T-helper 2 cell treated with Interferon-gamma antibody and Interleukin-4, amounts not matched to agents 5 μg/mL and 100 μg/mL, for 36 hours (primary cell): ENCODE data around the gene ADARB2.
"Not testable (repeated sequence)": the region's sequence is repeated elsewhere in the genome, so short reads cannot be mapped to it uniquely, and the experiment has no call there.

Experiments
- DNase-seq: peaks from one replicate; pipeline ENCODE4 v3.0.0; 2021; ENCODE audit warnings: low spot score
- H3K27ac Mint-ChIP-seq: one replicate; pipeline ENCODE4 v1.8.0; 2021; ENCODE audit warnings: mild to moderate bottlenecking, mixed read lengths
- H3K27me3 Mint-ChIP-seq: one replicate; pipeline ENCODE4 v1.8.0; 2021; ENCODE audit warnings: low read depth, mixed read lengths
- H3K36me3 Mint-ChIP-seq: one replicate; pipeline ENCODE4 v1.8.0; 2021; ENCODE audit warnings: low read depth, mixed read lengths
- H3K4me1 Mint-ChIP-seq: one replicate; pipeline ENCODE4 v1.8.0; 2021; ENCODE audit warnings: low read depth, mixed read lengths
- H3K4me3 Mint-ChIP-seq: one replicate; pipeline ENCODE4 v1.8.0; 2022; ENCODE audit warnings: mild to moderate bottlenecking, moderate library complexity, mixed read lengths
- H3K9me3 Mint-ChIP-seq: one replicate; pipeline ENCODE4 v1.8.0; 2021; ENCODE audit warnings: mixed read lengths

ADARB2 gene

GRCh38 chr10:1737222-1738061 is at the start of gene ADARB2:
ADARB2 (minus strand) TSS chr10:1737525.
- no peaks in the 10 kb centered on the region for H3K36me3 Mint-ChIP-seq
- no peak within 1 kb of the TSS for H3K27ac Mint-ChIP-seq
- no peaks in the 10 kb centered on the region for H3K9me3 Mint-ChIP-seq
- no peak for DNase-seq
- H3K4me3 Mint-ChIP-seq, result no peak within 1 kb of the TSS
- H3K27me3 Mint-ChIP-seq, result peaks cover 63% of the 10 kb centered on the region
- H3K4me1 Mint-ChIP-seq, result no peaks in the 10 kb centered on the region

DNA sequence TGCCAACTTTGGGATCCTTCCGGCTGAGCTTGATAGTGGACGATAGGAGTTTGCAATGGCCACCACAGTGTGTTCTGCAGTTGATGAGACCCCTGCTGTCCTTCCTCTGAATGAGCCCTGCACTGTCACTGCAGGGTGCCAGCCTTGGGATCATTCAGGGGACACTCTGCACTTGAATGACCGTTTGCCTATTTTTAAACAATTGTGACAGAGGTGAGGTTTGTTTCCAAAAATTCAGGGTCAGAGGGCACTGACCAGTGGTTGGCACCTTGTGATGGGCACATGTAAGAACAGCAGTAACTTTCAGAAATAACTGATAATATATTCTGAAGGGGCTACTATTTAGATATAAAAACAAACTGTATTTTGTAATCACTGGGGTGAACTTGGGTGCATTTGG is 48.5 kb upstream of the ADARB2 start:
- no peaks in the 10 kb centered on the region for H3K36me3 Mint-ChIP-seq
- H3K27me3 Mint-ChIP-seq, result no peaks in the 10 kb centered on the region

GRCh38 chr10:1782841-1783240 is 45.5 kb upstream of the ADARB2 start:
- DNase-seq, result no peak
- Mint-ChIP-seq H3K9me3 (peaks cover 6% of the 10 kb centered on the region), H3K4me1 (no peaks in the 10 kb centered on the region), H3K27me3 (no peaks in the 10 kb centered on the region), H3K4me3 (no peak overlapping the region), H3K36me3 (no peaks in the 10 kb centered on the region), H3K27ac (no peak overlapping the region)

More for the DNA sequence above, 48.5 kb upstream of the ADARB2 start:
- no peak for DNase-seq
- H3K4me3 Mint-ChIP-seq, result no peak overlapping the region
- peaks cover 6% of the 10 kb centered on the region for H3K9me3 Mint-ChIP-seq
- no peaks in the 10 kb centered on the region for H3K4me1 Mint-ChIP-seq
- no peak overlapping the region for H3K27ac Mint-ChIP-seq

- H3K27ac Mint-ChIP-seq, result no peak overlapping the region
- no peak for DNase-seq
- no peaks in the 10 kb centered on the region for H3K27me3 Mint-ChIP-seq
- H3K4me1 Mint-ChIP-seq, result no peaks in the 10 kb centered on the region
- peaks cover 6% of the 10 kb centered on the region for H3K9me3 Mint-ChIP-seq
- no peaks in the 10 kb centered on the region for H3K36me3 Mint-ChIP-seq
- no peak overlapping the region for H3K4me3 Mint-ChIP-seq
Measured at GRCh38 chr10:1779796-1780195, 42.5 kb upstream of the ADARB2 start.

GRCh38 chr10:1778375-1778969 is 41.1 kb upstream of the ADARB2 start:
- Mint-ChIP-seq H3K4me1 (no peaks in the 10 kb centered on the region), H3K27me3 (no peaks in the 10 kb centered on the region), H3K9me3 (peaks cover 6% of the 10 kb centered on the region), H3K36me3 (no peaks in the 10 kb centered on the region), H3K4me3 (no peak overlapping the region), H3K27ac (no peak overlapping the region)
- no peak for DNase-seq

GRCh38 chr10:1776127-1776662 is 38.9 kb upstream of the ADARB2 start:
- H3K27ac Mint-ChIP-seq, result no peak overlapping the region
- no peak overlapping the region for H3K4me3 Mint-ChIP-seq
- DNase-seq, result no peak
- H3K9me3 Mint-ChIP-seq, result no peaks in the 10 kb centered on the region
- H3K27me3 Mint-ChIP-seq, result no peaks in the 10 kb centered on the region
- H3K36me3 Mint-ChIP-seq, result no peaks in the 10 kb centered on the region
- H3K4me1 Mint-ChIP-seq, result no peaks in the 10 kb centered on the region

- H3K4me3 Mint-ChIP-seq, result no peak overlapping the region
- no peak overlapping the region for H3K27ac Mint-ChIP-seq
- no peaks in the 10 kb centered on the region for H3K27me3 Mint-ChIP-seq
- no peaks in the 10 kb centered on the region for H3K9me3 Mint-ChIP-seq
- DNase-seq, result no peak
- H3K36me3 Mint-ChIP-seq, result no peaks in the 10 kb centered on the region
- H3K4me1 Mint-ChIP-seq, result no peaks in the 10 kb centered on the region
Measured at GRCh38 chr10:1774796-1775195, 37.5 kb upstream of the ADARB2 start.

- H3K9me3 Mint-ChIP-seq, H3K27me3 Mint-ChIP-seq, H3K36me3 Mint-ChIP-seq, H3K4me3 Mint-ChIP-seq, DNase-seq, H3K27ac Mint-ChIP-seq, H3K4me1 Mint-ChIP-seq: not testable (repeated sequence)
Measured at GRCh38 chr10:1773204-1773603, 35.9 kb upstream of the ADARB2 start.

- Mint-ChIP-seq H3K36me3 (no peaks in the 10 kb centered on the region), H3K9me3 (no peaks in the 10 kb centered on the region), H3K27ac (no peak overlapping the region), H3K4me1 (no peaks in the 10 kb centered on the region), H3K4me3 (no peak overlapping the region), H3K27me3 (no peaks in the 10 kb centered on the region)
- no peak for DNase-seq
Measured at GRCh38 chr10:1766049-1766448, 28.7 kb upstream of the ADARB2 start.

- Mint-ChIP-seq H3K27ac (no peak overlapping the region), H3K9me3 (peaks cover 16% of the 10 kb centered on the region), H3K27me3 (no peaks in the 10 kb centered on the region), H3K4me3 (no peak overlapping the region), H3K36me3 (no peaks in the 10 kb centered on the region), H3K4me1 (no peaks in the 10 kb centered on the region)
- DNase-seq, result no peak
Measured at GRCh38 chr10:1762076-1762475, 24.8 kb upstream of the ADARB2 start.

GRCh38 chr10:1754506-1755153 is 17.3 kb upstream of the ADARB2 start:
- no peak overlapping the region for H3K4me3 Mint-ChIP-seq
- peaks cover 10% of the 10 kb centered on the region for H3K9me3 Mint-ChIP-seq
- DNase-seq, result no peak
- H3K27ac Mint-ChIP-seq, result no peak overlapping the region
- H3K36me3 Mint-ChIP-seq, result no peaks in the 10 kb centered on the region
- no peaks in the 10 kb centered on the region for H3K4me1 Mint-ChIP-seq
- no peaks in the 10 kb centered on the region for H3K27me3 Mint-ChIP-seq

DNA sequence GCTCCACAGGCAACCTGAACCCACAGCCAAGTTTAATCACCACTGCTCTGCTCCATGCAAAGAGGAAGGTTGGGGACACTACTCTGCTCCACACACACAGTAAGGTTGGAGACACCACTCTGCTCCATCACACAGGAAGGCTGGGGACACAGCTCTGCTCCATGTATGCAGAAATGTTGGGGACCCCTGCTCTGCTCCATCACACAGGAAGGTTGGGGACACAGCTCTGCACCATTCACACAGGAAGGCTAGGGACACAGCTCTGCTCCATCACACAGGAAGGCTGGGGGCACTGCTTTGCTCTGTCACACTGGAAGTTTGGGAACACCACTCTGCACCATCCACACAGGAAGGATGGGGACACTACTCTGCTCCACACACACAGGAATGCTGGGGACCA is 14.8 kb upstream of the ADARB2 start:
- no peaks in the 10 kb centered on the region for H3K36me3 Mint-ChIP-seq
- no peak overlapping the region for H3K4me3 Mint-ChIP-seq
- H3K27me3 Mint-ChIP-seq, result no peaks in the 10 kb centered on the region
- no peak overlapping the region for H3K27ac Mint-ChIP-seq
- DNase-seq, result no peak
- no peaks in the 10 kb centered on the region for H3K9me3 Mint-ChIP-seq
- no peaks in the 10 kb centered on the region for H3K4me1 Mint-ChIP-seq

DNA sequence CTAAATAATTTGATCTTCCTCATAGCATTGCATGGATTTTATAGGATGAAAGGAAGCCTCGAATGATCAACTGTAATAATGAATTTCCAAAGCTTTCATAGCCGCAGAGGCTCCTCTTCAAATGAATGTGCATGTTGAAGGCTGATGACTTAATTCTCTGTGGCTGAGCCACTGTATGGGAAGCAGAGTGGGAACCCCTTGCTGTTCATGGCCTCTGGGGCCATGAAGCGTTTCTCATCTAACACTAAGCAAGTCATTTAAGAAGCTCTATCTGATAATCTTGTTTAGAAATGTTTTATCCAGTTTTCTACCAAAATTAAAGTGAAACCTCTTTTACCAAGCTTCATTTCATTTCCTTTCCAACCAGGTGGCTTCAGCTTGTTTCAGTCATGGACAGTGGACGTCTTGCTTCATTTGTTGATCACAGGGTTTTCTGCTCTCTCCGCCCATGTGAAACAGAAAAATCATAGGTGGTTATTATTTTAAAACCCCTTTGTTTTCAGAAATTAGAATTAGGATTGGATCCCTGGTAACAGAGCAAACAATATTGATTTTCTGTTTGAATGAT is 10.3 kb upstream of the ADARB2 start:
- no peak overlapping the region for H3K27ac Mint-ChIP-seq
- no peak for DNase-seq
- no peaks in the 10 kb centered on the region for H3K27me3 Mint-ChIP-seq
- no peak overlapping the region for H3K4me3 Mint-ChIP-seq
- no peaks in the 10 kb centered on the region for H3K9me3 Mint-ChIP-seq
- H3K36me3 Mint-ChIP-seq, result no peaks in the 10 kb centered on the region
- no peaks in the 10 kb centered on the region for H3K4me1 Mint-ChIP-seq

DNA sequence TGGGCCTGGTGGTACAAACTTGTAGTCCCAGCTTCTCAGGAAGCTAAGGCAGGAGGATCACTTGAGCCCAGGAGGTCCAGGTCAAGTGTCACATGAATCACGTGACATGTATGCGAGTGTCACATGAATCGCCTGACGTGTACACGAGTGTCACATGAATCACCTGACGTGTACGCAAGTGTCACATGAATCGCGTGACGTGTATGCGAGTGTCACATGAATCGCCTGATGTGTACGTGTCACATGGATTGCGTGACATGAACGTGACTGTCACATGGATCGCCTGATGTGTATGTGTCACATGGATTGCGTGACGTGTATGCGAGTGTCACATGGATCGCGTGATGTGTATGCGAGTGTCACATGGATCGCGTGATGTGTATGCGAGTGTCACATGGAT is 9.5 kb upstream of the ADARB2 start:
- H3K27me3 Mint-ChIP-seq, result no peaks in the 10 kb centered on the region
- H3K27ac Mint-ChIP-seq, result no peak overlapping the region
- DNase-seq, result no peak
- H3K9me3 Mint-ChIP-seq, result no peaks in the 10 kb centered on the region
- no peaks in the 10 kb centered on the region for H3K4me1 Mint-ChIP-seq
- H3K36me3 Mint-ChIP-seq, result no peaks in the 10 kb centered on the region
- no peak overlapping the region for H3K4me3 Mint-ChIP-seq
